Duodenal mucosa (tissue), 2 donors: ENCODE measurements around the gene CFAP46.

Source experiments
- H3K27ac ChIP-seq: one replicate; pipeline ENCODE4 v1.7.0; 2013; ENCODE audit warnings: low read depth, low read length
- H3K27me3 ChIP-seq, 2 donors: one replicate each; pipeline ENCODE4 v1.7.0; 2013; ENCODE audit warnings: low read length in 2 of 2, control low read depth in 1 of 2; ENCODE audit not compliant: insufficient read depth in 2 of 2, control insufficient read depth in 1 of 2
- H3K36me3 ChIP-seq, 2 donors: one replicate each; pipeline ENCODE4 v1.7.0; 2013; ENCODE audit warnings: low read length in 2 of 2, control low read depth in 1 of 2; ENCODE audit not compliant: insufficient read depth in 2 of 2, control insufficient read depth in 1 of 2
- H3K4me1 ChIP-seq, 2 donors: one replicate each; pipeline ENCODE4 v1.7.0; 2013; ENCODE audit warnings: low read length in 2 of 2, control low read depth in 1 of 2; ENCODE audit not compliant: insufficient read depth in 2 of 2, control insufficient read depth in 1 of 2
- H3K4me3 ChIP-seq, 2 donors: one replicate each; pipeline ENCODE4 v1.7.0; 2013; ENCODE audit warnings: low read length in 2 of 2, low read depth in 1 of 2
- H3K9ac ChIP-seq, 2 donors: one replicate each; pipeline ENCODE4 v1.7.0; 2013; ENCODE audit warnings: low read length in 2 of 2, low read depth in 1 of 2
- H3K9me3 ChIP-seq, 2 donors: one replicate each; pipeline ENCODE4 v1.7.0; 2013; ENCODE audit warnings: low read length in 2 of 2, control low read depth in 1 of 2; ENCODE audit not compliant: control insufficient read depth in 1 of 2

CFAP46 gene

GRCh38 chr10:132879408-132880127, 62.8 kb downstream of the CFAP46 start:
- no peak overlapping the region for H3K4me3 ChIP-seq
- no peak overlapping the region for H3K27ac ChIP-seq
- no peak overlapping the region for H3K9ac ChIP-seq
- H3K9me3 ChIP-seq: no peaks in the 10 kb centered on the region
- H3K36me3 ChIP-seq: no peaks in the 10 kb centered on the region
- no peaks in the 10 kb centered on the region for H3K4me1 ChIP-seq
- H3K27me3 ChIP-seq: peaks cover 3 to 4% of the 10 kb centered on the region in 2 donors

- Histone ChIP-seq H3K4me3 (no peak overlapping the region), H3K27me3 (peaks cover 3 to 4% of the 10 kb centered on the region in 2 donors), H3K9ac (no peak overlapping the region), H3K4me1 (no peaks in the 10 kb centered on the region), H3K36me3 (no peaks in the 10 kb centered on the region), H3K9me3 (no peaks in the 10 kb centered on the region), H3K27ac (no peak overlapping the region)
Measured at GRCh38 chr10:132878730-132879407, 63.5 kb downstream of the CFAP46 start.

- H3K4me3 ChIP-seq: no peak overlapping the region
- H3K27me3 ChIP-seq: peaks cover 3 to 4% of the 10 kb centered on the region in 2 donors
- no peaks in the 10 kb centered on the region for H3K9me3 ChIP-seq
- no peak overlapping the region for H3K9ac ChIP-seq
- no peak overlapping the region for H3K27ac ChIP-seq
- no peaks in the 10 kb centered on the region for H3K4me1 ChIP-seq
- H3K36me3 ChIP-seq: no peaks in the 10 kb centered on the region
Measured at GRCh38 chr10:132878091-132878729, 64.2 kb downstream of the CFAP46 start.

- H3K27me3 ChIP-seq: peaks cover 3 to 4% of the 10 kb centered on the region in 2 donors
- H3K36me3 ChIP-seq: no peaks in the 10 kb centered on the region
- H3K9ac ChIP-seq: no peak overlapping the region
- no peak overlapping the region for H3K27ac ChIP-seq
- H3K9me3 ChIP-seq: no peaks in the 10 kb centered on the region
- no peaks in the 10 kb centered on the region for H3K4me1 ChIP-seq
- no peak overlapping the region for H3K4me3 ChIP-seq
Measured at GRCh38 chr10:132877473-132877872, 64.9 kb downstream of the CFAP46 start.

GRCh38 chr10:132876993-132877431, 65.4 kb downstream of the CFAP46 start:
- H3K9me3 ChIP-seq: no peaks in the 10 kb centered on the region
- no peak overlapping the region for H3K9ac ChIP-seq
- no peaks in the 10 kb centered on the region for H3K4me1 ChIP-seq
- H3K36me3 ChIP-seq: no peaks in the 10 kb centered on the region
- H3K4me3 ChIP-seq: no peak overlapping the region
- H3K27me3 ChIP-seq: peaks cover 3 to 4% of the 10 kb centered on the region in 2 donors
- H3K27ac ChIP-seq: no peak overlapping the region

GRCh38 chr10:132876131-132876860, 66.1 kb downstream of the CFAP46 start:
- Histone ChIP-seq H3K27ac (no peak overlapping the region), H3K9me3 (no peaks in the 10 kb centered on the region), H3K9ac (no peak overlapping the region), H3K27me3 (peaks cover 3 to 4% of the 10 kb centered on the region in 2 donors), H3K36me3 (no peaks in the 10 kb centered on the region), H3K4me1 (no peaks in the 10 kb centered on the region), H3K4me3 (no peak overlapping the region)

- Histone ChIP-seq H3K4me1 (no peaks in the 10 kb centered on the region), H3K9ac (no peak overlapping the region), H3K9me3 (peaks cover 0 to 4% of the 10 kb centered on the region in 2 donors), H3K4me3 (no peak overlapping the region), H3K27me3 (peaks cover 3 to 4% of the 10 kb centered on the region in 2 donors), H3K27ac (no peak overlapping the region), H3K36me3 (no peaks in the 10 kb centered on the region)
Measured at GRCh38 chr10:132875435-132875834, 66.9 kb downstream of the CFAP46 start.

GRCh38 chr10:132873395-132873794, 69.0 kb downstream of the CFAP46 start:
- no peak overlapping the region for H3K4me3 ChIP-seq
- peaks cover 0 to 4% of the 10 kb centered on the region in 2 donors for H3K9me3 ChIP-seq
- H3K27me3 ChIP-seq: peaks cover 3 to 4% of the 10 kb centered on the region in 2 donors
- H3K4me1 ChIP-seq: no peaks in the 10 kb centered on the region
- no peak overlapping the region for H3K9ac ChIP-seq
- H3K27ac ChIP-seq: no peak overlapping the region
- H3K36me3 ChIP-seq: no peaks in the 10 kb centered on the region

GRCh38 chr10:132872658-132873057, 69.7 kb downstream of the CFAP46 start:
- peaks cover 0 to 4% of the 10 kb centered on the region in 2 donors for H3K9me3 ChIP-seq
- no peak overlapping the region for H3K9ac ChIP-seq
- no peaks in the 10 kb centered on the region for H3K36me3 ChIP-seq
- no peak overlapping the region for H3K27ac ChIP-seq
- no peak overlapping the region for H3K4me3 ChIP-seq
- peaks cover 0 to 4% of the 10 kb centered on the region in 2 donors for H3K27me3 ChIP-seq
- H3K4me1 ChIP-seq: no peaks in the 10 kb centered on the region
